Stimulated activated CD4-positive, alpha-beta T cell treated with anti-CD3 and anti-CD28 coated beads, Interleukin-12 subunit alpha, Interleukin-12 subunit beta, amount 100 ng/mL, for 48 hours (primary cell): Measurements from ENCODE around the gene EPHB3.
"Not testable (repeated sequence)": the region's sequence is repeated elsewhere in the genome, so short reads cannot be mapped to it uniquely, and the experiment has no call there.

ENCODE experiments used
- DNase-seq, 3 donors: peaks; one replicate each; pipeline ENCODE4 v3.0.0-alpha.2; 2020; ENCODE audit warnings: low read depth in 2 of 3, low spot score in 1 of 3

EPHB3 gene

DNA sequence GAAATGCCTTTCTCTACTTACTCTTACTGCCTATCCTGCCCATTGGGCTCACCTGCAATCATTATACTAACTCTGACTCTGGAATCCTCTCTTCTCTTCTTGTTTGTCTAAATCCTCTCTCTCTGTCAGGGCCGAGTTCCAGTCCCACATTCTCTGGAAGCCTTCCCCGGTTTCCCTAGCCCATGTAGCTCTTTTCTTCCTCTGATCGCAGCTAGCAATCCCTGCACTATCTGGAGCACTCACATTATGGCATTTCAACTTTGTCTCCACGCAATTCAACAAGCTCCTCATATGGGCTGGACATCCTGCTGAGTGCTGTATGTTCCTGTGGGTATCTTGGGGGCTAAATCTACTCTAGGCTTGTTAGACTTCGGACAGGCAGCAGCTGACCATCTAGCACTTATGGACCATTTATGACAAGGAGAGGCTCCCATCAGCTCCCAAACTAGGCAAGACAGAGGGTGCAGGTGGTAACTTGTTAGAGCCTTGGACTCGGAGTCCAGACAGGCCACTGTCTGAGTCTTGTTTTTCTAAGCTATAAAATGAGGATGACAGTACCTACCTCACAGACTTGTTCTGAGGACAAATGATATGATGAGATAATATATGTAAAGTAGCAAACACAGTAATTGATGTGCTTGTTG is 58.3 kb downstream of the EPHB3 start:
- no peak for DNase-seq

DNA sequence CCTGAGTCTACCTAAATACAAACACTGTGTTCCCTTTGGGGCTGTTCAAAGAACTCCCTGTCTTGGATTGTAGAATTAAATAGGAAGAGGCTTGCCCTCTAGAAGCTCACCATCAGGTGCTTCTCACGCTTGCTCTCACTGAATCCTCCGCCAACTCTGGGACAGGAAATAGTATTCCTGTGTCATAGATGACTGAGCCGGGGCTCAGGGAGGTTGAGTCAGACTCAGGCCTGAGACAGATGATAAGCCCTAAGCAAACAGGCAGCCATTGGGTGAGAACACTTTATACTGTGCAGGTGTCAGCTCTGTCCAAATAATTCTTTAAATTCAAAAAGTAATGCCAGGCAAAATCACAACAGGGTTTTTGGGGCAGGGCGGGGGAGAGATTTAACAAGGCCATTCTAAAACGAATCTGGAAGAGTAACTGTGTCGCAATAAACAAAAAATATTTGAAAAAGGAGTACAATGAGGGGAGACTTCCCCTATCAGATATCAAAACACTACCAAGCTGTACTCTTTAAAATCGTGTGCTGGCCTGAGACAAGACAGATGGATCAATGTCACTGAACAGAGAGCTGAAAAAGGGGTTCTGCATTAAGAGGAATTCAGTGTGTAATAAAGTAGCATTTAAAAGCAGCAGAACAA is 59.0 kb downstream of the EPHB3 start:
- no peak for DNase-seq

- DNase-seq, result not testable (repeated sequence)
These were observed 60.6 kb downstream of the EPHB3 start for GRCh38 chr3:184622156-184622555.

DNA sequence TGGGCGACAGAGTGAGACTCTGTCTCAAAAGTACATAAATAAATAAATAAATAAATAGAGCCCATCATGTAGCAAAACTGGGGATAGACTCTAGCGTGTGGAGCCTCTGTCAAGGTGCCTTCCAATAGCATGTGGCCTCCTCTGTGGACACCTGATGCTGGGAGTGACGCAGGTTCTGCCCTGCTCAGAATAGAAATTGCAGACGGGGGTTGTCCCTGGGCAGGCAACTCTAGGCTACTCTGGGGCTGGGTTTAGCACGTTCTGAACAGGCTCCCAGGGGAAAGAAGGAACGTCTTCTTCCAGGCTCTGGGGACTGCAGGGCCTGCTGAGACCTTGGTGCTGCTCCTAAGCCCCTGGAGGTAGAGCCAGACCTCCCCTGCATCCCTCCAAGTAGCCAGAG is 65.3 kb downstream of the EPHB3 start:
- DNase-seq, result no peak

GRCh38 chr3:184629555-184630160 is 68.1 kb downstream of the EPHB3 start:
- no peak for DNase-seq

DNA sequence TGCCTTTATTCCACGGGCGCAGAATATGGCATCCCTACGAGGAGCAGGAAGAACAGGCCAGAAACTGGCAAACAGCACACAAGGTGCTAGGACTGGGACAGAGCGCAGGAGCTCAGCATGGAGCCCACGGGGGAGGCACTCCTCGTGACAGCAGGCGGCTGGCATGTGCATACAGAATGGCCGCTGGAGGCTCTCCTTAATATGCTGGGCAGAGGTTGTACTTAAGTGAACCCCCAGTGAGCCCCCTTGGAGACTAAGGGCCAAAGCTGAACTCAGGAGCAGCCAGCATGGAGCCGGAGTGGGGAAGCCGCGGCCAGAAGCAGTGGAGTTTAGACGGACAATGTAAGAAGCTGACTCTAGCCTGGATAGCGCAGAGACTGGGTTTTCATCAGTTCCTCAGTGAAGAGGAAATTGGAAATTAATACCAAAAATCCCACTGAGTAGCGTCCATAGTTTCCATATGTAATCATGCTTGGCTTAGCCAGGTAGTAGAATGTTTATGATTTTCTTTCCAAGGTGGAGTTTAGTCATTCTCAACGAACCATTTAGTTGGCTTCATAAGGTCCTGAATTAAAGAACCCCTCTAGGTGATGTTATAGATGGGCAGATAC is 69.4 kb downstream of the EPHB3 start:
- DNase-seq, result no peak

GRCh38 chr3:184631472-184631861 is 69.9 kb downstream of the EPHB3 start:
- no peak for DNase-seq
